Osteocyte (in vitro differentiated cells): ENCODE data around the gene KRT6C. TPM values are rescaled to one million over a fixed set of nuclear protein-coding genes. Genes with fewer than 3 reads are reported as not detected.

Experiments
- DNase-seq: peaks from one replicate; pipeline ENCODE4 v3.0.0; 2021; ENCODE audit warnings: mixed read lengths; ENCODE audit not compliant: unreplicated experiment; ENCODE audit errors: extremely low spot score
- H3K27ac Mint-ChIP-seq: one replicate; pipeline ENCODE4 v1.8.0; 2021; ENCODE audit warnings: mild to moderate bottlenecking, mixed read lengths; ENCODE audit not compliant: unreplicated experiment
- H3K27me3 Mint-ChIP-seq: one replicate; pipeline ENCODE4 v1.8.0; 2021; ENCODE audit warnings: mixed read lengths; ENCODE audit not compliant: unreplicated experiment
- H3K36me3 Mint-ChIP-seq: one replicate; pipeline ENCODE4 v1.8.0; 2021; ENCODE audit warnings: mixed read lengths; ENCODE audit not compliant: unreplicated experiment
- H3K4me1 Mint-ChIP-seq: one replicate; pipeline ENCODE4 v1.8.0; 2021; ENCODE audit warnings: mixed read lengths; ENCODE audit not compliant: unreplicated experiment
- H3K4me3 Mint-ChIP-seq: one replicate; pipeline ENCODE4 v1.8.0; 2021; ENCODE audit warnings: mild to moderate bottlenecking, moderate library complexity, mixed read lengths; ENCODE audit not compliant: unreplicated experiment
- H3K9me3 Mint-ChIP-seq: one replicate; pipeline ENCODE4 v1.8.0; 2021; ENCODE audit warnings: mixed read lengths; ENCODE audit not compliant: unreplicated experiment
- CTCF ChIP-seq: fragments of 200-600 bp; sonication (generic); IDR thresholded peaks from 2 replicates; pipeline ENCODE4 v1.5.0; 2021; ENCODE audit warnings: antibody characterized with exemption, mild to moderate bottlenecking, moderate library complexity
- total RNA-seq: library from RNA; stranded (reverse); gene quantifications from 2 replicates; pipeline ENCODE4 v1.2.1, GENCODE V29; 2021

Gene KRT6C
- total RNA-seq, 1 donor from 2014 or later, result not detected

- H3K9me3 Mint-ChIP-seq, result no peaks in the 10 kb centered on the region
- H3K4me1 Mint-ChIP-seq, result no peaks in the 10 kb centered on the region
- no peak for DNase-seq
- no peak within 1 kb of the TSS for H3K4me3 Mint-ChIP-seq
- no peak within 1 kb of the TSS for H3K27ac Mint-ChIP-seq
- no peak for TF ChIP-seq CTCF
- H3K27me3 Mint-ChIP-seq, result peaks cover 48% of the 10 kb centered on the region
- H3K36me3 Mint-ChIP-seq, result no peaks in the 10 kb centered on the region
Observed at GRCh38 chr12:52434081-52434733, 39.4 kb downstream of the KRT6C start, which contains the start of gene KRT75. Gene KRT75, minus strand, starts transcription at chr12:52434371. Its CDS starts 67 bp downstream, at chr12:52434304.

GRCh38 chr12:52433501-52434080 is 40.0 kb downstream of the KRT6C start:
- Mint-ChIP-seq H3K4me3 (no peak overlapping the region), H3K27me3 (peaks cover 54% of the 10 kb centered on the region), H3K36me3 (no peaks in the 10 kb centered on the region), H3K9me3 (no peaks in the 10 kb centered on the region), H3K27ac (no peak overlapping the region), H3K4me1 (no peaks in the 10 kb centered on the region)
- TF ChIP-seq CTCF, result no peak
- no peak for DNase-seq

- no peaks in the 10 kb centered on the region for H3K9me3 Mint-ChIP-seq
- no peaks in the 10 kb centered on the region for H3K36me3 Mint-ChIP-seq
- DNase-seq, result no peak
- H3K27ac Mint-ChIP-seq, result no peak overlapping the region
- H3K27me3 Mint-ChIP-seq, result peaks cover 58% of the 10 kb centered on the region
- H3K4me1 Mint-ChIP-seq, result no peaks in the 10 kb centered on the region
- no peak for TF ChIP-seq CTCF
- no peak overlapping the region for H3K4me3 Mint-ChIP-seq
Observed at GRCh38 chr12:52432559-52433207, 40.9 kb downstream of the KRT6C start.

GRCh38 chr12:52428121-52428520 is 45.5 kb downstream of the KRT6C start:
- Mint-ChIP-seq H3K4me3 (no peak overlapping the region), H3K27me3 (peaks cover 71% of the 10 kb centered on the region)

More at GRCh38 chr12:52428121-52428520, 45.5 kb downstream of the KRT6C start:
- H3K27ac Mint-ChIP-seq, result no peak overlapping the region
- TF ChIP-seq CTCF, result no peak
- H3K9me3 Mint-ChIP-seq, result no peaks in the 10 kb centered on the region
- DNase-seq, result no peak
- H3K4me1 Mint-ChIP-seq, result no peaks in the 10 kb centered on the region
- no peaks in the 10 kb centered on the region for H3K36me3 Mint-ChIP-seq
